MM.1S (cell line): Measurements from ENCODE around the gene GRIK4.

ENCODE experiments used
- CTCF ChIP-seq: fragments of 300-600 bp; sonication (generic); IDR thresholded peaks from 2 replicates; pipeline ENCODE4 v1.5.1; 2016; ENCODE audit warnings: antibody characterized with exemption, low read length, mixed read lengths
- EZH2 ChIP-seq: fragments of 300-600 bp; sonication (generic); optimal IDR thresholded peaks from 2 replicates; pipeline ENCODE3; 2017; ENCODE audit warnings: low read depth, mild to moderate bottlenecking, antibody characterized with exemption, low read length, mixed read lengths

- TF ChIP-seq CTCF (no peak), EZH2 (no peak)
Observed at GRCh38 chr11:121023848-121024751, 512.6 kb downstream of the GRIK4 start, which contains the start of gene TBCEL.
